BLaER1 treated with 17β-estradiol and CSF1 and Interleukin-3, amounts not matched to agents 10 nM and 100 nM (cell line): ENCODE data around the gene USP40.

Source experiments
- H3K27ac ChIP-seq, 11 experiments: shearing (Covaris generic); formaldehyde crosslinking; 2 replicates each; pipeline ENCODE4 v1.8.1; 2022
- H3K27me3 ChIP-seq, 11 experiments: shearing (Covaris generic); formaldehyde crosslinking; 2 replicates each; pipeline ENCODE4 v1.8.1; 2022
- H3K36me3 ChIP-seq, 11 experiments: shearing (Covaris generic); formaldehyde crosslinking; 2 replicates each; pipeline ENCODE4 v1.8.1; 2022
- H3K4me1 ChIP-seq, 10 experiments: shearing (Covaris generic); formaldehyde crosslinking; 2 replicates each; pipeline ENCODE4 v1.8.1; 2022
- H3K4me2 ChIP-seq, 11 experiments: shearing (Covaris generic); formaldehyde crosslinking; 2 replicates each; pipeline ENCODE4 v1.8.1; 2022
- H3K4me3 ChIP-seq, 10 experiments: shearing (Covaris generic); formaldehyde crosslinking; 2 replicates each; pipeline ENCODE4 v1.8.1; 2022
- H3K9ac ChIP-seq, 11 experiments: shearing (Covaris generic); formaldehyde crosslinking; 2 replicates each; pipeline ENCODE4 v1.8.1; 2022
- H3K9me3 ChIP-seq, 11 experiments: shearing (Covaris generic); formaldehyde crosslinking; replicated peaks in 1 of 11; 2 replicates each; pipeline ENCODE4 v1.8.1; 2022
- H4K20me1 ChIP-seq, 11 experiments: shearing (Covaris generic); formaldehyde crosslinking; 2 replicates each; pipeline ENCODE4 v1.8.1; 2022
- Cebpa-rat ChIP-seq, 11 experiments: shearing (Covaris generic); IDR thresholded peaks; 2 replicates each; pipeline ENCODE4 v1.8.1; 2022

Gene USP40

DNA sequence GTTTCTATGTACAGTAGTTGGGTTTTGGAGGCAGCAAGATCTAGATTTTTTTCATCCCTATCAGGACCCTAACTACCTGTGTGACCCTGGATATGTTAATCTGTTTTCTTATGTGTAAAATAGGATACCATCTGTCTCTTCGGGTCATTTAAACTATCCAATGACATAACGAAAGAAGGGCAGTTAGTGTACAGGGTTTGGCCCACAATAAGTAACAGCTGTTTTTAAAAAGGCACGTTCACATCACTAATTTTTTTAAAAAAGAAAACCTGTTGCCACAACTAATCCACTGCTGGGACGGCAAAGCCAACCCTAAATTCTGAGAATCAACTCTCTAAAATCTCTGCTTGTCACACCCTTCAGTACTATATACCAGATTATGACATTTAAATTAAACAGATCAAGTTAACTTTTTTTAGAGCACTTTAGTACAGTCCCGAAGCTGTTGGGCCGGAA lies 869 bp downstream of the USP40 start:
- Histone ChIP-seq H3K4me3 (peak overlapping the region; percentile 73 to 93 (median 84)), H3K36me3 (peaks cover 0 to 4% (median 0%) of the 10 kb centered on the region in 11 experiments; a peak in 4 of 22 replicates), H3K27me3 (no peaks in the 10 kb centered on the region), H3K4me2 (peak overlapping the region; percentile 70 to 92 (median 84)), H3K9ac (peak overlapping the region; percentile 88 to 98 (median 93); a peak in 21 of 22 replicates), H3K4me1 (peaks cover 8 to 28% (median 17%) of the 10 kb centered on the region in 10 experiments), H3K27ac (peak overlapping the region in 10 of 11 experiments; percentile 89 to 97 (median 94); a peak in 20 of 22 replicates), H4K20me1 (no peaks in the 10 kb centered on the region), H3K9me3 (0 out of 22 replicates have a peak, but pooled peaks cover 0 to 3% (median 0%) of the 10 kb centered on the region in 11 experiments)
- TF ChIP-seq Cebpa-rat (IDR thresholded peaks at IDR 0.05): no peak

GRCh38 chr2:233563663-233564430 lies 2.7 kb downstream of the USP40 start:
- H3K27ac ChIP-seq: peak overlapping the region in 2 of 11 experiments; percentile 9 to 17; a peak in 1 of 22 replicates
- H4K20me1 ChIP-seq: no peaks in the 10 kb centered on the region
- H3K27me3 ChIP-seq: no peaks in the 10 kb centered on the region
- peaks cover 8 to 28% (median 17%) of the 10 kb centered on the region in 10 experiments for H3K4me1 ChIP-seq
- no peak overlapping the region for H3K9ac ChIP-seq
- H3K4me2 ChIP-seq: peak overlapping the region in 7 of 11 experiments; percentile 2 to 76 (median 62); a peak in 12 of 22 replicates
- peaks cover 0 to 22% (median 6%) of the 10 kb centered on the region in 11 experiments; a peak in 14 of 22 replicates for H3K36me3 ChIP-seq
- no peak overlapping the region for H3K4me3 ChIP-seq
- H3K9me3 ChIP-seq: 0 out of 22 replicates have a peak, but pooled peaks cover 0 to 3% (median 0%) of the 10 kb centered on the region in 11 experiments
- TF ChIP-seq Cebpa-rat (IDR thresholded peaks at IDR 0.05): no peak

DNA sequence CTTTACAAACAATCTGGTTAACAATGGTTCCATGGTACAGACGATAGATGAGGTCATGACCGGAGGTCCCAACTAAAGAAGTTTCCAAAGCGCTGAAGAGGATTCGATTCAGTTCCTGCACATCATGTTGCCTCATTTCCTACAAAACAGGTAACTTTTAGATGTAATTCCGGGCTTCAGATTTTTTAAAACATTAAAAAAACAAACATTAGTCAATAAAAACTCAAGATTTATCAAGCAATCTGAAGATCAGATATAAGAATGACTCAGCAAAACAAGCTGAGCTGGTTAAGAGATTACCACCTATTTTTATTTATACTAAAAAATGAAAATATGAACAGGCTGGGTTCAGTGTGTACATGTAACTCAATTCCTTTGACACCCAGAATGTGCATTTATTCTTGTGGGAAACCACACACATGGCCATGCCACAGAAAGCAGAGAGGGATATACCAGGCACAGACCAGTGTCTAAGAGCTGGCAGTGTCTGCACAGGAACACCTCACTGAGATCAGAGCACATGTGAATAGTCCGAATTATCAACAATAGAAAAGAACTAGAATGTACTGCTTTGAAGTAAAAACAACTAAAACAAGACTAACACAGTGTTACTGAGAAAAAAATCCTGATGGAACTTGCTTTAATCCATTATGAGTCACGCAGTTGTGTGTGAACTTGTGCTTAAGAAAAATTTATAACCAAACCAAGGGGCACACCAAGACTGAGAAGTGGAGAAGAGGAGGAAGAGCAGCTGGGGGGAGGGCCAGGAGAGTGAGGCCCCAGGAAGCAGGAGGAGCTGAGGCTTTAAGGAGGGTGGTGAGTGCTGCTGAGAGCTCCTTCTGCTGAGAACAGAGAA lies 9.5 kb downstream of the USP40 start:
- Histone ChIP-seq H3K4me1 (peaks cover 9 to 18% (median 11%) of the 10 kb centered on the region in 10 experiments), H4K20me1 (no peaks in the 10 kb centered on the region), H3K4me3 (no peak overlapping the region), H3K27me3 (no peaks in the 10 kb centered on the region), H3K9ac (0 out of 22 replicates have a peak overlapping the region, but pooled peaks of 1 of the 11 experiments have one; percentile 15), H3K27ac (peak overlapping the region in 3 of 11 experiments; percentile 3 to 10 (median 9); a peak in 2 of 22 replicates), H3K9me3 (0 out of 22 replicates have a peak, but pooled peaks cover 0 to 3% (median 0%) of the 10 kb centered on the region in 11 experiments), H3K4me2 (peak overlapping the region; percentile 18 to 59 (median 35); a peak in 18 of 22 replicates), H3K36me3 (peaks cover 3 to 80% (median 23%) of the 10 kb centered on the region in 11 experiments; a peak in 16 of 22 replicates)
- no peak for TF ChIP-seq Cebpa-rat (IDR thresholded peaks at IDR 0.05)

- Histone ChIP-seq H3K4me3 (no peak overlapping the region), H3K36me3 (peaks cover under 1 to 89% (median 27%) of the 10 kb centered on the region in 11 experiments; a peak in 18 of 22 replicates), H3K27ac (no peak overlapping the region), H4K20me1 (no peaks in the 10 kb centered on the region), H3K9me3 (no peaks in the 10 kb centered on the region), H3K9ac (no peak overlapping the region), H3K4me1 (peaks cover 9 to 15% (median 11%) of the 10 kb centered on the region in 10 experiments), H3K27me3 (no peaks in the 10 kb centered on the region), H3K4me2 (no peak overlapping the region)
- TF ChIP-seq Cebpa-rat (IDR thresholded peaks at IDR 0.05): no peak
Observed at GRCh38 chr2:233553366-233553765, 13.2 kb downstream of the USP40 start.

DNA sequence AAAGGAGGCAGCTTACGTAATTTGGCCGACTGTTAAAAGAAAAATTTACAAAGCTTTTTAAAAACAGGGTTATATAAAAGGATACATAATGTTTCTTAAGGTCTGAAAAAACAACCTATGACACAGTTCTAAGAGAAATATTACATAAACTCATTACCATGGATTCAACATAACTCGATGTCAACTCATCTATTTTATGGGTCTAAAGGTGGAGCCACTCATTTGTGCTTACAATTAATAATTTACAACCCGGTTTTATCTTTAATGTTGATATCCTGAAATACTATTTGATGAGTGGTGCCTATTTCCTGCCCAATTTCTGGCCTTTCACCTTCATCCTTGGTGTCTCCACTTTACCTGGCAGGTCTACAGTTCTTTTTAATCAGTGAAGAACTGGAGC lies 15.1 kb downstream of the USP40 start:
- Histone ChIP-seq H3K9ac (no peak overlapping the region), H3K4me3 (no peak overlapping the region), H4K20me1 (no peaks in the 10 kb centered on the region), H3K36me3 (peaks cover 0 to 96% (median 30%) of the 10 kb centered on the region in 11 experiments; a peak in 17 of 22 replicates), H3K9me3 (no peaks in the 10 kb centered on the region), H3K27ac (no peak overlapping the region), H3K4me1 (no peaks in the 10 kb centered on the region), H3K4me2 (no peak overlapping the region), H3K27me3 (no peaks in the 10 kb centered on the region)
- no peak for TF ChIP-seq Cebpa-rat (IDR thresholded peaks at IDR 0.05)

DNA sequence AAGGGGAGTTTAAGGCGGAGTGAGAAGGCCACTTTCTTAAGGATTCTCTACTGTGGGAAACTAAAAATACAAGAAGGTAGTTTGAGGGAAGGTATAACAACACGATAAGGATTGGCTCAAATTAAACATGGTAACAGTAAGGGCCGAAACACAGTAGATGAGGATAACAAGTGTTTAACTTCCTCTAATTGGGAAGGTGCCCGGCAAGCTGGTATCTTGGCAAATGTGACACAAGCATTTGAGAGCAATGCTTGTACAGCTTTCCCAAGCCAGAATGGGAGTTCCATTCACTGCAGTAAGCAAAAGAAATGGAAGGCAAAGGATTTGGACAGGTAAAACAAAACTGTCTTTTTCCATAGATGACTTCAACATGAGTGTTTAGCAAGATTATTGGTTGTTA lies 19.8 kb downstream of the USP40 start:
- Histone ChIP-seq H3K27me3 (no peaks in the 10 kb centered on the region), H3K4me1 (peaks cover 0 to 18% (median 12%) of the 10 kb centered on the region in 10 experiments; a peak in 13 of 20 replicates), H3K9ac (no peak overlapping the region), H3K36me3 (peaks cover 0 to 98% (median 22%) of the 10 kb centered on the region in 11 experiments; a peak in 15 of 22 replicates), H3K4me3 (no peak overlapping the region), H3K27ac (no peak overlapping the region), H3K4me2 (no peak overlapping the region), H4K20me1 (no peaks in the 10 kb centered on the region), H3K9me3 (0 out of 22 replicates have a peak, but pooled peaks cover 0 to 6% (median 0%) of the 10 kb centered on the region in 11 experiments)
- no peak for TF ChIP-seq Cebpa-rat (IDR thresholded peaks at IDR 0.05)

DNA sequence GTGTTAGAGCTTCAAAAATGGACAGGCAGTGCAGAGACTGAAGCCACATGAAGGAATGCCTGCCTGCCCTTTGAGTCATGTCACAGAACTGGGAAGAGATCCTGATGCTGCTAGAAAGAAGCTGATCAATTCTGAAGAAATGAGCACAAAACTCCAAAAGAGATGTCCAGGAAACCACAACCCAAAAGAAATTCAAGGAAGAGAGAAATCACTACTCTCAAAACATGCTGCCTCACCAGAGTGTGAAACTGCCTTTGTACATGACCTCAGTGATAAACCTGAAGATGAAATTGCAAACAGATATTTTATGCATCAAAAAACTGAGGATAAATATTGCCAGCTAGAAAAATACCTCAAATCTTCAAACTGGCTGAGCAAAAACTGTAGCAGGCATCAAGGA lies 20.5 kb downstream of the USP40 start:
- 0 out of 22 replicates have a peak, but pooled peaks cover 0 to 6% (median 0%) of the 10 kb centered on the region in 11 experiments for H3K9me3 ChIP-seq
- H4K20me1 ChIP-seq: no peaks in the 10 kb centered on the region
- H3K4me3 ChIP-seq: no peak overlapping the region
- H3K4me1 ChIP-seq: peaks cover 0 to 18% (median 12%) of the 10 kb centered on the region in 10 experiments; a peak in 13 of 20 replicates
- 0 out of 22 replicates have a peak overlapping the region, but pooled peaks of 1 of the 11 experiments have one; percentile 8 for H3K4me2 ChIP-seq
- H3K9ac ChIP-seq: no peak overlapping the region
- peaks cover 0 to 96% (median 15%) of the 10 kb centered on the region in 11 experiments; a peak in 14 of 22 replicates for H3K36me3 ChIP-seq
- no peaks in the 10 kb centered on the region for H3K27me3 ChIP-seq
- TF ChIP-seq Cebpa-rat (IDR thresholded peaks at IDR 0.05): no peak
- H3K27ac ChIP-seq: no peak overlapping the region

DNA sequence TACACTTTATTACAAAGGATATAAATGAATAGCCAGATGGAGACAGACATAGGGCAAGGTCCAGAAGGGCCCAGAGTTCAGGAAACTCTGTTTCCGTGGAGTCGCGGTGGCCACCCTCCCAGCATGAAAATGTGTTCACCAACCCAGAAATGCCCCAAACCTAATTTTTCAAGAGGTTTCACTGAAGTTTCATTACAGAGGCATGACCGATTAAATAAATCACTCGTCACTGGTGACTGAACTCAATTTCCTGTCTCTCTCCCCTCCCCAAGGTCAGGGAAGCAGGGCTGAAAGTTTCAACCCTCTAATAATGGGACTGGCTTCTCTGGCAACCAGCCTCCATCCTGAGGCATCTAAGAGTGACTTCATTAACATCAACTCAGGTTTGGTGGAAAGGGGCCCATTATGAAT lies 22.4 kb downstream of the USP40 start:
- no peak for TF ChIP-seq Cebpa-rat (IDR thresholded peaks at IDR 0.05)
- no peak overlapping the region for H3K9ac ChIP-seq
- H3K4me2 ChIP-seq: peak overlapping the region in 9 of 11 experiments; percentile 21 to 63 (median 36); a peak in 17 of 22 replicates

More for the DNA sequence above, 22.4 kb downstream of the USP40 start:
- H3K27ac ChIP-seq: no peak overlapping the region
- H3K36me3 ChIP-seq: peaks cover 0 to 92% (median 13%) of the 10 kb centered on the region in 11 experiments; a peak in 13 of 22 replicates
- H4K20me1 ChIP-seq: no peaks in the 10 kb centered on the region
- peaks cover 0 to 18% (median 12%) of the 10 kb centered on the region in 10 experiments; a peak in 13 of 20 replicates for H3K4me1 ChIP-seq
- H3K4me3 ChIP-seq: no peak overlapping the region
- 0 out of 22 replicates have a peak, but pooled peaks cover 0 to 6% (median 0%) of the 10 kb centered on the region in 11 experiments for H3K9me3 ChIP-seq
- no peaks in the 10 kb centered on the region for H3K27me3 ChIP-seq
